Activated naive CD4-positive, alpha-beta T cell (primary cell): ENCODE measurements around the gene LVRN.

Experiments used
- DNase-seq, 4 experiments: peaks; one replicate each; lab custom pipeline; 2025; lab: John Stamatoyannopoulos, UW

Gene LVRN

DNA sequence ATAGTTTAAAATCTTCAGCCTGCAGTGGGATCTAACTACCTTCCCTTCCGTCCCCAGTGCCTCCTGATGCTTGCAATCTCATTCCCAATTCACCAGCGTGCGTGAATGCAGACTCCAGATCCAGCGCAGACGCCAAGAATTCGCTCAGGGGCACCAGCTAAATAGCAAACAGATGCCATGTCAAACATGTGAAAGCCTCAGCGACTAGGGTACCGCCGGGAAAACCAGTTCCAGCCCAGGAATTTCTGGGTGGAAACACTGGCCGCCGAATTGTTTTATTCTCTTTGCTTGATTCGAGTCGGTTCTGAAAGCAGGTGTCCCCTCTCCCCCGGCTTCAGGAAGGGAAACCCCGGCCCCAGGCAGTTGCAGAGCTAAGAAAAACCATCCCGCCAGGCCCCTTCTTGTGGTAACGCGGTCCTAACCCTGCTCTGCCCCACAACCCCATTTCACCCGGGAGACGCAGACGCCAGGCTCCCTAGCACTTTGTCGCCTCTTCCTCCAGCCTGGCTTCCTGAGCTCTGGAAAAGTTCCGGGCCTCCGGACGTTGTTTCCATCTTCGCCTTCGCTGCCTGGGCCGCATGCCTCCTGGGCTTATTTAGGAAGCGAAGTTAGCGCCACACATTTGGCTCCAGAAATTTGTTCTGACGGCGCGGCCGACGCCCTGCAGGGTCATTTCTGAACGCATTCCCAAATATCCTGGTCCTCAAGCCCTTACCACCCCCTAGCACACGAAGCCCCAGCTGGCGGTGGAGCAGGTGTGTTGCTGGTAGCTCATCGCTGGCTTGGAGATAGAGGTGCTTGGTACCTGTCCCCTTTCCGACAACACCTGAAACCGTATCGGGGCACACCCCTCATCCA, 665 bp upstream of the LVRN start:
- no peak for DNase-seq

DNA sequence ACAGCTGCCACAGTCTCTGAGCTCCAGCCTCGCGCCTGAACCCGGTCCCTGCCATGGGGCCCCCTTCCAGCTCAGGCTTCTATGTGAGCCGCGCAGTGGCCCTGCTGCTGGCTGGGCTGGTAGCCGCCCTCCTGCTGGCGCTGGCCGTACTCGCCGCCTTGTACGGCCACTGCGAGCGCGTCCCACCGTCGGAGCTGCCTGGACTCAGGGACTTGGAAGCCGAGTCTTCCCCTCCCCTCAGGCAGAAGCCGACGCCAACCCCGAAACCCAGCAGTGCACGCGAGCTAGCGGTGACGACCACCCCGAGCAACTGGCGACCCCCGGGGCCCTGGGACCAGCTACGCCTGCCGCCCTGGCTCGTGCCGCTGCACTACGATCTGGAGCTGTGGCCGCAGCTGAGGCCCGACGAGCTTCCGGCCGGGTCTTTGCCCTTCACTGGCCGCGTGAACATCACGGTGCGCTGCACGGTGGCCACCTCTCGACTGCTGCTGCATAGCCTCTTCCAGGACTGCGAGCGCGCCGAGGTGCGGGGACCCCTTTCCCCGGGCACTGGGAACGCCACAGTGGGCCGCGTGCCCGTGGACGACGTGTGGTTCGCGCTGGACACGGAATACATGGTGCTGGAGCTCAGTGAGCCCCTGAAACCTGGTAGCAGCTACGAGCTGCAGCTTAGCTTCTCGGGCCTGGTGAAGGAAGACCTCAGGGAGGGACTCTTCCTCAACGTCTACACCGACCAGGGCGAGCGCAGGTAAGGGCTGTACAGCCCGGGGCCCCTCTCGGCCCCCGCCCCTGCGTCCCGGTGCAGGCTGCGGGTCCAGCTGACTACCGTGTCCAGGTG, 509 bp downstream of the LVRN start:
- no peak for DNase-seq

DNA sequence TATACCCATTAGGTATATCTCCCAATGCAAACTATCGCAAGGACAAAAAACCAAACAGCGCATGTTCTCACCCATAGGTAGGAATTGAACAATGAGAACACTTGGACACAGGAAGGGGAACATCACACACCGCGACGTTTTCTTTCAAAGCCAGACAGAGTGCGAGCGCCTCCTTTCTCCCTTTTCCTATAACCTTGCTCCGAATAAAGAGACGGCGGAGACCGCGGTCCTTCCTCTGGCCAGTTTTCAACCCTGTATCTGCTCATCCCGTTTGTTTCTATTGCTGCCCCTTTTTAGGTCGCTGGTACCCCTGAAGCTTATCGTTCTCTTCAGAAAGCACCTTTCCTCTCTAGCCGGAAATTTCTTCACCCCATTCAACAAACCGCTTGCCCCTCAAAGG, 1.3 kb downstream of the LVRN start:
- no peak for DNase-seq

DNA sequence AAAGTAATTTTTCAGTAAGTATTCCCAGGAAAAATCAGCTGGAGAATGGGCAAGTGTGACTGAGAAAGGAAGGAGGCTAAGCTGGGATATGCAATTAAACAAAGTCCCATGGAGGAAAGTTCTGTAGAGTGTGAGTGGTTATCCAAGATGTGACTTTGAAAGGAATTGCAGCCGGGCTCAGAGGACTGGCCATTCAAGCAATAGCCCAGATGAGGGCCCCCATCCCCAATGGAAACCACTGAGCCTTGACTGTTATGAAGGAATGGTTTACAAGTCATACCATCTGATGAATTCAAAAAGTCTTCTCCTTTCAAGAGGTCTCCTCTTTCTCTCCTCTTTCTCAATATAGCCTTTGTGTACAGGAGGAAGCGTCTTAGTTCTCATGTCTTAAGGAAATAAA, 6.5 kb downstream of the LVRN start:
- no peak for DNase-seq

DNA sequence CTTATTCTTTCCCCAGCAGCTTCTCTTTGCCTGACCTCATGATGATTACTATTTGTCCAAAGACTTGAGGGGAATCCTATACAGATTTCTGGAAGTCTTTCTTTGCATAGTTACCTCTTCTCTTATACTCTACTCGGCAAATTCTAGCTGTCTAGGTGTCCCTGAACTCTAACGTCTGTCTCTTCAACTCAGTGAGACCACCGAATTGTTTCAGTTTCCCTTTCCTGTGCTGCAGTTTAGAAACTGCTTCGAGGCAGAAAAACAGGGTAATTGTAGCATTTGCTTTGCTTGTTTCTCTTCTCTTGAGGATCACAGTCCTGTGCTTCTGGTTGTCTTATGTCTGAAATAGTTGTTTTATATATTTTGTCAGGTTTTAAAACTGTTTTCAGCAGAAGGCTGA, 14.8 kb downstream of the LVRN start:
- DNase-seq = no peak

DNA sequence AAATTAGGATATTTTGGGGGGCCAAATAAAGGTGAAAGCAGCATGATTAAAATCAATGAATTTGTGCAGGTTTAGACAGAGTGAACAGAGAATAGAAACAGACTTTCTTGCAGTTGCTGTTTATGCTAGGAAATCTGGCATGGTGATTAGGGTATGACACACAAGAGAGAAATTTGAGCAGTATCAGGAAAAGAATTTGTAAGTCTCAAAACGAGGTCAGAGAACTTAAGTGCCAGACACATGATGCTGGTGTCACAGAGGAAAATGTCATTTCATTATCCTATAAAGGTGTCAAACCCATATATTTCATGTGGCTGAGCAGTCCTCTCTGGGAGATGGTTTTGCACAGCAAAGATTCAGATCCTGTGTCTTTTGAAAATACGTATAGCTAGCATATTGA, 15.7 kb downstream of the LVRN start:
- DNase-seq = no peak

DNA sequence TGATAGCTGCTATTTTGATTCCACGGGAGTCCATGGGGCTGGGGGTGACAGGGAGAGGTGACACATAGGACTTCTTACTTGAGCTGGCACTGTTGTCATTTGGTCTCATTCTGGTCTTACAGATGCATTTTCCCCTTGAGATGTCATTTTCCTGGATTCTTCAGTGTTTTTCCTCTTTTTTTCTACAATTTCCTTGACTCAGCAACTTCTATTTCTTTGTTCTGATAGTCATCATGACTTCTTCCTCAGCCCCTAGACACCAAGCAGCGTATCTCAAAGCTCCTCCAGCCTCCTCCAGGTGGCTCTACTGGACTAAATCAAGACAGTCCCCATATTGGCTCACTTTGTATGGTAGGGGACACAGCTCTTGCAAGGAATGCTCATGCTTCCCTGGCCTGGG, 16.5 kb downstream of the LVRN start:
- no peak for DNase-seq

DNA sequence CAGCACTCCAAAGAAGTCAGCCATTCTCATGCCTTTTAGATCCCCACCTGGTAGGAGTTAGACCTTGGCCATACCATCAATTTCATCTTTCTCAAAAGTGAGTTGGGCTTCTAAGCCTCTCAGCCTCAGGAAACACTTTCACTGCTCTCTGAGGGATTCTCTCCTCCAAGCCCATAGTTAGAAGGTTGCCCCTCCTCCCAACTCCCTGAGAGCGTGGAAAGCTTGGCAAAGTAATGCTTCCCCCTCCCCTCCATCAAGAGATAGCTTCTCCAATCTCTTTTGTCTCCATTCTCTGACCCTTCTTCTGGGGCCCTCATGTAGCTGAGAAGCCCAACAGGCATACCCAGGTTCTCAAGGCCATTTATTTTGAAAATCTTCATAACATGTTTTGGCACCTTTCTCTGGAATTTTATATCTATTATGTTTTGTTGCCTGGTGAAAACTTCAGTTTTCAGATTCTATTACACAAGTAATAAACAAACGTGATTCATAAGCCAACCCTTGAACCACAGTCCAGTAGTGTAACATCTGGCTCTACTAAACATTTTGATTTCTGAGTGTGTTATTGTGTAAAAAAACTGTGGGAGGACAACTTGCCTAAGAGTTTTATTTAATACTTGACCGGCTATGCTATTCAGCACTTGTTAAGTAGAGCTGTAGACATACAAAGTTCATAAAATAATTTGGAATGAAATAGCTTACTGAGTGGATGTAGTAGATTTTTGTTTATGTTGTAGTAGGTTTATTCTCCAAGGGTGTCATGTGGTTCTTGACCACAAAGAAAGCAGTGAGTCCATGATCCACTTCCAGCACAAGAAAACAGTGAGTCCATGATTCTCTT, 17.1 kb downstream of the LVRN start:
- DNase-seq = no peak

DNA sequence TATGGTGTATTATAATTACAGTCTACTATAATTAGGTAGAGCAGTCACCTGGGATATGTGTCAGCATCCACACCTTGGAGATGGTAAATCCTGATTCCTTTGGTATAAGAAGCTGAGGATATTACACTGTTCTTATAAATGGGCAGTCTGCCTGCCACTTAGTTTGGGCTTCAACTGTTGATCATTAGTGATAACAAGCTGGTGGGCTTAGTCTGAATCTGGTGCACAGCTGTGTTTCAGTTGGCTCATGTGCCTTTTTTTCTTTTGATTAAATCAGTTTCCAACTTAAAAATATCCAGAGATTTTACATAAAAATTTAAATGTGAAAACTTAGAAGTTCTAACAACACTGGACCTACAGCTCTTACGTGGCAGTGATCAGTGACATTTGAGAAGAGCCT, 21.2 kb downstream of the LVRN start:
- DNase-seq = no peak

DNA sequence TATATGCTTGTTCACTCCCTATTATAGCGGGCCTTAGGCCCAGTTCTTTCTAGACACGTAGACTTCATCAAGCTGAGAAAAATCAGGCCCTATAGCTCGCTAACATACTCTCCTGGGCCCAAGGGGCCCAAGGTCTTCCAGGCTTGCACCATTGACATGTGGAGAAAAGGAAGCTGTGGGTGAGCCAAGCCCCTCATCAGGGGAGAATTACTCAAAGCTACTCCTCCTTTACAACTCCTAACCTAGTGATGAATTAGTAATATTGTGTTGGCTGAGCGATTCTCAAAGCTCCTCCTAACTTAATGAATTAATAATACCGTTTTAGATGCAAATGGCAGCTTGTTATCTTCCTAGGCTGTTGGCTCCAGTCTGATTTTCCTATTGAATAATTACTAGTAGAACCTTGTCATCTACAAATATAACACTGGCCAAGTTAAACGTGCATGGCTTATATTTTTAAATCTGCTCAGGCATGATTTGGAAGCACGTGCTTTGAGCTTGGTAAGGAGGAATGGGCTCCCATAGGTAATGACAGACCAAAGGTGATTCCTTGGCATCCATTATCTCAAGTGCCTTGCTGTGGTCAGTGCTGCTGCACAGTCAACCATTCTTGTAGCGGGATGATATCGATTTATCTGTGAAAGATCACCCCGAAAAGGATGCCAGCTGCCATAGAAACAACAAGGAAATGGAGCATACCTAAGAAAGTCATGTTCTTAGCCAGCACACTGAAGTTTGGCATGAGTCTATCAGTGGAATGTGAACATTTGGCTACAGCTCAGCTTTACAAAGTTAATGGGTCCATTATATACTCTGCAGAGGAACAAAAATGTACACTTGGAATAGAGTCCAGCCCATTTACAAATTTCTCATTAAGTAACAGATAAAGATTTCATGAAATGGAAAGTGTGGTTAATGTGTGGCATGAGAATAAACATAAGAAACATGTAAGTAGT, 23.8 kb downstream of the LVRN start:
- no peak for DNase-seq

DNA sequence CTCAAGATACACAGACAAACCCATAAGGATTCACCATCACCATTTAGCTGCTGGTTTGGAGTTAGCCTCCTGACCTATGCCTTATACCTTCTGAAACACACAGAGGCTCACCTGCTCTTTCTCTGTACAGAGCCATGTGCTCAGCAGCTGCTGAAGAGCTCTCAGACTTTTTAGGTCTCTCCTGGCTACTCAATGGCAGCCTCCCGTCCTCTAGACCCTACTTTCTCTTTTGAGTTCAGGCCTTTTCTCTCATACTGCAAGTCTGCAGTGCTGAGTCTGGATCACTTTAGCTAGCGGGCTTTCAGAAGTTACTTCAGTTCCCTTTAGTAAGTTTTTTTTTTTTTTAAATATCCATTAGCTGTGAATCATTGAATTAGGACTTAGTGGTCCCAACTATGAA, 25.7 kb downstream of the LVRN start:
- DNase-seq = no peak

DNA sequence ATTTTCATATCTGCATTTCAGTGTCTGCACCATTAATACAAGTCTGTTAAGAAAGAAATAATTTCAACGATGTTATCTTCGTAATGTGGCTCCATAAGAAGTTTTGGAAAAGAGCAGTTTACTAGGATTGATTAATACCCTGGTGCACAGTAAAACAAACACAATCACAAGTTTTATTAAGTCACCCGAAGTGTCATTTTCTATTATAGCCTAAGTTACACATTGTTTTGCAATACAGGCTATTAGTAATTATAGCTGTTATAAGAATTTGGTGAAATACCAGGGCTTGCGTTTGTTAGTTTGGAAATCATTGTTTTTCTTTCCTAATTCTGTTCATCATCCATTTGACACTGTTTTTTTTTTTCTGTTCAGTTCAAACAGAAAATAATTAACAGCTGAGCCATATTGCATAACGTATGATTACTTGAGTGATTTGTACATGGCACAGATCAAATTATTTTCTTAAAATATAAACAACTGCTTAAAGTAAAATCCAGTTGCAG, 30.6 kb downstream of the LVRN start:
- DNase-seq = no peak

DNA sequence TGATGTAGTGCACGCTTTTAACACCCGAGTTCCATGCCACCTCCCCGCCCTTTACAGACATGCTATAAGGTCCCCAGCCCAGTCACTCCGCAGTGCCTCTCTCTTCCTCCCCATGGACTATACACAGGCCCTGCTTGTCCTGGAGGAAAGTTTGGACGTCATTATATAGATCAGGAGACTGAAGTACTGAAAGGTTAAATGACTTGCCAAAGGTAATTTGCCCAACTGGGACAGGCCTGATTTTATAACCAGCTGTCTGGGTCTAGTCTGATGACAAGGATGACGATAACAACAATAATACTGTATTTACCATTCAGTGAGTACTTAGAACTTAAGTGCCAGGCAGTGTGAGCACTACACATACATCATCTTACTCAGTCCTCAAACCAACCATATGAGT, 33.1 kb downstream of the LVRN start:
- no peak for DNase-seq

DNA sequence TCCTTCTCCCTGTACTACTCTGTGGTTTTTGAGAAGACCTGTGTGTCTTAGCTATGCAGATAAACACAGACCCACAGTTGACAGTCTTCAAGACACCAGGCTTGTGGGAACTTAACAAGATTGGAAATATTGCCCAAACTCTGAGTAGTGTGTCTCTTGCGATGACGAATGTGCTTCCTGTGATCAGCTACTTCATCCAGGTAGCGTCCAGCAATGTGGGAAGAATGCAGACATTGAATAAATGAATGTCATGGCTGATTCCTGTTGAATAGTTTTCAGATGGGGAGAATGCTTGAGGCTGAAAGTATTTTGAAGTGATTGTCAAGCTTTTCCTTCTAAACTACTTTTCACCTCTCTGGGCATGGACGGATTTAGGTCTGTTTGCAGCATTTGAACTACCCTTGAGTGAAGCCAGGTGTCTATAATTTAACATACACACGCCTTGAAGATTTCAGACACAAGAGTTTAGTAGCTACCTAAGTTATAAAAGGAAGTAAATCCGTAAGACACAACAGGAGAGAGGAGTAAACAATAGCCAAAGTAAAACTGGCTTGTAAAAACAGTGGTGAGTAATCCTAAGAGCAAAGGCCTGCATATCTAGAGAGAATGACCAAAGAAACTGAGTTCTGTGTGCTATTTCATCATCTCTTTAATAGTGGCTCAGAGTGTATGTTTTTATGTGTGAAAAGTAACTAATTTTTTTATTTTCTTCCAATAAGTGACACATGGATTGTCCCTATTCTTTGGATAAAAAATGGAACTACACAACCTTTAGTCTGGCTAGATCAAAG, 40.0 kb downstream of the LVRN start:
- DNase-seq = no peak

DNA sequence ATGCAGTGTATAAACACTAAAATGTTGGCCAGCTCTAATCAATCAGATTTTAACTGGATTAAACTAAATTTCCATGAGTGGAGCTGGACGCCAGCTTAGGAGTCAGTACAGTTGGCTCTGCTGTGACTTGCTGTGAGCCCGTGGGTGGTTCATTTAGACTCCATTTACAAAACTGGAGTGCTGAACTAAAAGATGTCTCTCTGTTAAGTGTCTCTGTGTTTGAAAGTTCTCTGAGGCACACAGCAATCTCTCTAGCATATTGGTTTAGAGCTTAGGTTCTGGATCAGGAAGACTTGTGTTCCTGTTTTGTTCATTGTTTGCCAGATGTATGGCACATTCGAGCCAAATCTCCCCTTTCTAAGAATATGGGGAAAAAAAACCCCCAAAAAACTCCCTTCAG, 42.0 kb downstream of the LVRN start:
- DNase-seq = no peak

DNA sequence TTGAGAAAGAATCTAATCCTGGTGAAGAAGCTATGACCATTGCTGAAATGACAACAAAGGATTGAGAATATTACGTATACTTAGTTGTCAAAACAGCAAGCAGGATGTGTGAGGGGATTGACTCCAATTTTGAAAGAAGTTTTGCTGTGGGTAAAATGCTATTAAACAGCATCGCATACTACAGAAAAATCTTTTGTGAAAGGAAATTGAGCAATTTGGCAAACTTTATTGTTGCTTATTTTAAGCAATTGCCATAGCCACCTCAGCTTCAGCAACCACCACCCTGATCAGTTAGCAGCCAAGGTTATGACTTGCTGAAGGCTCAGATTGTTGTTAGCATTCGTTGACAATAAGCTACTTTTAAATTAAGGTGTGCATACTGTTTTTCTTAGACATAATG, 47.5 kb downstream of the LVRN start:
- no peak for DNase-seq

DNA sequence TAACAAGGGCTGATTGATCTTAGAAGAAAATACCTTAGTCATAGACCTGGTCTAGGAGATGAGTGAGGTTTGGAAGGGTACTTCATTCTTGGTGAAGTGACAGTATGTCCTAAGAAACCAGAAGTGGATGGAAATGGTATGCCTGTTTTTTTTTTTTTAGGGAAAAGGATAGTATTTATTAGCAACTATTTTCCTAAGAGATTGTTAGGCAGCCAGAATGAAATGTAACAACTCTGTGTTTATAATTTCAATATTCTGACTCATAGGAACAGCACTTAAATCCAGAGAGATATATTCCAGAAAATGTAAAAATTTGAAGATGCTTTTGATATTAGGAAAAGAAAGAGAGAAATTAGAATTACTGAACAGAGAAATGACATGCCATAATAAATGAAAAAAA, 48.8 kb downstream of the LVRN start:
- no peak for DNase-seq

DNA sequence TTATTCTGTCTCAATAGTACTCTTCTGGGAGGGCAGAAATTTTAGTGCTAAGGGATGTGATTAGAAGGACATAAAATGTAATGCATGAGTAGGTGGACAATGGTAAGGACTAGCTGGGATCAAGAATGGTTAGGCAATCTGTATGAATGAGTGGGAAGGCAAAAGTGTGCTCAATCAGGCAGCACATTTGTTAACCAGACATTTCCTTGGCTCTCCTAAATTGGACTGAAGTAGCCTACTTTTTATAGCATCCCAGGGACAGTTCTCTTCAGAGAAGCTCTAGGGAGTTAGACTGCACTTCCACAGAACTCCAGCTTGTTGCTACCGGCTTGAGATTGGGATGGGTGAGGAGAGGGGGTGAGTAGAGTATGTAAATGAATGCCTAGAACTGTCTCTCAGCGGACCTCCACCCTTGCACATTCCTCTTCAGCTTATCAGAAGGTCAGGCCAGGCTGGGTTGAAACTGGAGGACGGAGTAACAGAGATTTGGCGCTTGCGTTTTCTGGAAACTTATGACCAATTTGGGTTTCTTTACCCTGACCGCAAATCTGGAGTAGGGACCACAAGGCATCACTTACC, 51.0 kb downstream of the LVRN start:
- no peak for DNase-seq

DNA sequence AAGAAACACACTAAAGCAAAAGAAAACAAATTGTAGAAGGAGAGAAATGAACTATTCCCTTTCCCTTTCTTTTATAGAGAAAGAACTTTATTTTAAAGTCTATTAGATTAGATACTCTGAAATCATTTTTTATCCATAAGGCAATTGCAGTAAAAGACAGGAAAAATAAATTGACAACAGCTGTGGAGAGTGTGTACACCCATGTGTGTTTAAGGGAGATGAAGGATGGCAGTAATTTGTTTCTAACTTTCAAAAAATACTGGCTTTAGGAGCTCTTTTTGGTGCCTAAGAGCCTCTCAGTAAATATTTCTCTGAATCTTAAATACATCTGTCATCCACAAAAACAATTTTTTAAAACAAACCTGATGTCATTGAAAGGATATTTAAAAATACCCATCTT, 51.7 kb downstream of the LVRN start:
- no peak for DNase-seq

DNA sequence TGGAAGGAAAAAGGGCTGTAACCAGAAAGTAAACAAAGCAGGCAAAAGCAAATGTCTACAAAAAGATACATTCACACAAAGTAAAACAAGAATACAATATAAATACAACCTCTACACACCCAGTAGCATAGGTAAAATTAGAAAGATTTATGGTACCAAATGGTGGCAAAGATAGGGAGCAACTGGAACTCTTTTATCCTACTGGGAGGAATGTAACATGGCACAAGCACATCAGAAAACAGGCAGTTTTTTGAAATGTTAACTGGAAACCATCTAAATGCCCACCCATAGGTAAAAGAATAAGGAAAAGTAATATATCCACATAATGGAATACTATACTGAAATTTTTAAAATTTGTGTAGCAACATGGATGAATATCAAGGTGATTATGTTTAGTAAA, 61.3 kb downstream of the LVRN start:
- DNase-seq = no peak
